Mesenteric fat pad (tissue), 1 donor: ENCODE data around the gene NPY4R2. TPM values are rescaled to one million over a fixed set of nuclear protein-coding genes. Genes with fewer than 3 reads are reported as not detected.
"Not testable (repeated sequence)": the region's sequence is repeated elsewhere in the genome, so short reads cannot be mapped to it uniquely, and the experiment has no call there.

ENCODE experiments used
- DNase-seq: peaks from one replicate; pipeline ENCODE4 v3.0.0-alpha.2; 2020; ENCODE audit warnings: low spot score
- total RNA-seq: library from RNA; stranded (reverse); fragmentation: NEBNext Ultra II Directional; extraction: Animal tissue kit (Norgen Biotek cat#: 25700); gene quantifications from one replicate; pipeline ENCODE4 v1.2.1, GENCODE V29; 2021
- donor health status: DM: yes; HTN: yes; CAD: no.

The NPY4R2 gene
- total RNA-seq, 1 donor from 2014 or later: 0.29 TPM

- DNase-seq: not testable (repeated sequence)
Measured at GRCh38 chr10:47928225-47928624, 9.8 kb downstream of the NPY4R2 start.

- not testable (repeated sequence) for DNase-seq
Measured at GRCh38 chr10:47932824-47933223, 14.4 kb downstream of the NPY4R2 start.

GRCh38 chr10:47933462-47933861 lies 15.0 kb downstream of the NPY4R2 start:
- DNase-seq: not testable (repeated sequence)

DNA sequence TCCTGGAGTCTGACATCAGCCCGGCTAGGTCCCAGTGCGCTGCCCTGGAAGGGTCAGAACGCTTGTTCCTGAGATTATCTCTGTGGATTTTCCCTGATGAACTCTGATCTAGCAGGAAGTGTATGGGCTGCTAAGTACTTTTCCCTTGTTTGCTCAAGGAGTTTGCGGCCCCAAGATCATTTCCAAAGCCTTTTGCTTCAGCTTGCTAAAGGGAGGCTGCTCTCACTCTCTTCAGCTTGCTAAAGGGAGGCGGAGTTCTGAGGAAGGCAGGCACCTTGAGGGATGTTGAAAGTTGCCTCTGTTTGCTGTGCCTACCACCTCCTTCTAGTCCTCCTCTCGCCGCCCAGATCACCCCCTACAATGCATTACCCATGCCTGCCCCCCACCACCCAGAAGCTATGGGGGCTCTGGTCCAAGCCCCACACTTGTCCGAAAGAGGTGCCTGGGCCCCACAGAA lies 18.3 kb downstream of the NPY4R2 start:
- not testable (repeated sequence) for DNase-seq

- DNase-seq: not testable (repeated sequence)
Measured at GRCh38 chr10:47937634-47938033, 19.2 kb downstream of the NPY4R2 start.

DNA sequence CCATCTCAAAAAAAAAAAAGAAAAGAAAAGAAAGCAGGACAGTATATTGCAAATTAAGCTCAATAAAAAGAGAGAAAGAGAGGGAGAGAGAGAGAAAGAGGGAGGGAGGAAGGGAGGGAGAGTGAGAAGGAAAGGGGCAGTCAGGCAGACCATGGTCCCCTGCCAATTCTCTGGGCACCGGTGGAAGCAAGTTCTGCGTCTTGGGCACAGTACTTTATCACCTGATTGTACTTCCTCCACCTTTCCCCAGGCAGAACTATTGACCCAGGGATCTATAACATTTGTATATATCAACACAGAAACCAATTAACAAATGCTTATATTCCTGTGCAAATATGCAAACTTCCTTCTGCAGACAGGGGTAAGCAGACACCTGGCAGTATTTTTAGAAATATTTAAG lies 22.4 kb downstream of the NPY4R2 start:
- not testable (repeated sequence) for DNase-seq

- DNase-seq: not testable (repeated sequence)
Measured at GRCh38 chr10:47941379-47941778, 22.9 kb downstream of the NPY4R2 start.

DNA sequence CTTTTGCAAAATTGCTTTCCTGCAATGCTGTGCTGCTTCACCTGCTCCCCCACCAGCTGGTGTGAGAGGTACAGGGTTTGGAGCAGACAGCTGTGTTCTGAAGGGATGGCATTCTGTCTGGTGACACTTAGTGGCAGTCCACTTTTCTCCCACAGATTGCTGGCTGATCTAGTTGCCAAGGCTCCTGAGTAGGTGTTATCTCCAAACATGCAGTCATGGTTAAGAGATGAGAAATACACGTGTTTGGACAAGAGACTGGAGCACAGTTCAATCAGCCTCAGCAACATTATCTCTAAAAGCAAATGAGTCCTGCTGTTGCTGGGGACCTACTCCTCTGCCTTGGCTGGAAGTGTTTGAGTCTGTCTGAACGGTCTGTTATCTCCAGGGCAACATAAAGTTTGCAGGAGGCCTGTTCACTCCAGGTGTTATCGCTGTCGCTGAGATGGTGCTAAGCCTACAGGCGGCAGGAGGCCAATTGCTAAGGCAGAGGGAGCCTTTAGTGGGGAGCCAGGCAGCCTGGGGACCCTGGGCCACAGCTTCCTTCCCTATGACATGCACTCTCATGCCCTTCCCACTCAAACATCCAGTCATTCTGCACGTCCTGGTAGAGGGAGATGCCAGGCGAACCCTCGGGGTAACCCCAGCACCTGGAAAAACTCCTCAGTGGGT lies 24.0 kb downstream of the NPY4R2 start:
- DNase-seq: not testable (repeated sequence)

DNA sequence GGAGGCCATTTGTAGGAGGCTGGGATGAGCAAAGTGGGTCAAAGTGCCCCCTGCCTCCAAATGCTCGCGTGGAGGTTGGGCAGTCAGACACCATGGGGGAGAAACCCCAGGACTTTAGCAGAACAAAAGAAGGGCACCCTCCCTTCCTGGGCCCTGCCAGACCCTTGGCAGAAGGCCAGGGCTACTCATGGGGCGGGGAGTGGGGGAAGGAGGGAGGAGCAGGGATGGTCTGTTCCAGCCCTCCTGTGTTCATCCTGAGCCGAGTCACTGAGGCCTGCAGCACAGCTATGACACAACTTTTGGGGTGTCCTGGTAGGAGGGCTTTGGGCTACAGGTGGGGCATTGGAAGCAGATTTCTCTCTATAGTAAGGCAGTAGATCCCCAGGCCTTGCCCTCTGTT lies 24.9 kb downstream of the NPY4R2 start:
- not testable (repeated sequence) for DNase-seq

DNA sequence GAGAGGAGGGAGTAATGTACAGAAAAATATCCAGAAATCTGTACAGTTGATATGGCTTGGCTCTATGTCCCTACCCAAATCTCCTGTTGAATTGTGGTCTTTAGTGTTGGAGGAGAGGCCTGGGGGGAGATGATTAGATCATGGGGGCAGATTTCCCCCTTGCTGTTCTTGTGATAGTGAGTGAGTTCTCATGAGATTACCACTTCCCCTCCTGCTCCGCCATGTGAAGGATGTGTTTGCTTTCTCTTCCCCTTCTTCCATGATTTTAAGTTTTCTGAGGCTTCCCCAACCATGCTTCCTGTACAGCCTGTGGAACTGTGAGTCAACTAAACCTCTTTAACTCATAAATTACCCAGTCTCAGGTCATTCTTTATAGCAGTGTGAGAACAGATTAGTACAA lies 29.0 kb downstream of the NPY4R2 start:
- DNase-seq: not testable (repeated sequence)

DNA sequence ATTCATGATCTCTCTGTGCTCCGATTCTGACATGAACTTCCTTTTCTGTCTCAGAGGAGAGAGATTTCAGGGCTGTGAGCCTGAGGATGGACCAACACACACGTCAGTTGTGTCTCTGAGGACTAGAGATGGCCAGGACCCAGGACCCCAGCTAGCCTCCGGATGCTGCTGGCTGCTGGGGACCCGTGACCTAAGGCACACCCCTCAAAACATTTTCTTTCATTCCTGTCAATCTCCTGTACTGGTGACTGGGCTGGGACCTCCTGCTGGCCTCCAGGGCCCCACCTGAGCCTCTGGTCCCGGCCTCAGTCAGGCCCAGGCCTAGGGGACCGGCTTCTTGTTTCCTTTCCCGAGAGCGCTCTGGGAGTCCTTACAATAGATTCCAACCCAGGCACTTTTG lies 38.7 kb downstream of the NPY4R2 start:
- not testable (repeated sequence) for DNase-seq

DNA sequence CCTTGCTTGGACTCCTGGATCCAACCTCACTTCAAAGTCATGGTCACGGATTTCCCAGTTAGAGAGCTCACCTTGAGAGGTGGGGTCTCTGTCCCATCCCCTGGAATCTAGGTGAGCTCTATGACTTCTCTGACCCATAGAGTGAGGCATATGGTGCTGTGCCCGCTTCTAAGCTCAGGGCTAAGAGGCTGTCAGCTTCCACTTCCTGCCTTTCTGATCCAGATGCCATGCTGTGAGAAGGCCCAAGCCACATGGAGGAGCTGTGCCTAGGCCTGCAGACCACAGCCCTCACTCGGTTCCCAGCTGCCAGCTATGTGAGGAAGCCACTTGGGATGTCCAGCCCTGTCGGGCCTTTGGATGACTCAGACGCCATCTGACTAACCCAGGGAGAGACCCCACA lies 41.2 kb downstream of the NPY4R2 start:
- not testable (repeated sequence) for DNase-seq

- not testable (repeated sequence) for DNase-seq
Measured at GRCh38 chr10:47960699-47961098, 42.2 kb downstream of the NPY4R2 start.

DNA sequence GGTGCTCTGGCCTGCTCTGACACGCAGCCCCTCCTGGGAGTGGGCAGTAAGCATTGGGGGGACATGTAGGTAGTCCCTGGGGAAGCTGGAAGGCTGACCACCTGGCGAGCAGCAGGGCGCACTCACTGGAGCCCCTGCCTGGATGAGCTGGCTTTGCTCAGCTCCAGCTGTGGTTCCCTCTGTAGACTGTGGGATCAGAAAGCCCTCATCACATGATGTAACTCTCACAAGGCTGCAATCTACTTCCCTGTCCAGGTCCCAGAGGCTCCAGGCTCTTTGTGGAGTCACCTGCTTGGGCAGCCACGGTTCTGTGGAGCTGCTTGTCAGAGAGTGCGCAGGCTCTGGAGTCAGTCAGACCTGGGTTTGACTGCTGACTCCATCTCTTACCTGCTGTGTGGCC lies 44.3 kb downstream of the NPY4R2 start:
- not testable (repeated sequence) for DNase-seq

DNA sequence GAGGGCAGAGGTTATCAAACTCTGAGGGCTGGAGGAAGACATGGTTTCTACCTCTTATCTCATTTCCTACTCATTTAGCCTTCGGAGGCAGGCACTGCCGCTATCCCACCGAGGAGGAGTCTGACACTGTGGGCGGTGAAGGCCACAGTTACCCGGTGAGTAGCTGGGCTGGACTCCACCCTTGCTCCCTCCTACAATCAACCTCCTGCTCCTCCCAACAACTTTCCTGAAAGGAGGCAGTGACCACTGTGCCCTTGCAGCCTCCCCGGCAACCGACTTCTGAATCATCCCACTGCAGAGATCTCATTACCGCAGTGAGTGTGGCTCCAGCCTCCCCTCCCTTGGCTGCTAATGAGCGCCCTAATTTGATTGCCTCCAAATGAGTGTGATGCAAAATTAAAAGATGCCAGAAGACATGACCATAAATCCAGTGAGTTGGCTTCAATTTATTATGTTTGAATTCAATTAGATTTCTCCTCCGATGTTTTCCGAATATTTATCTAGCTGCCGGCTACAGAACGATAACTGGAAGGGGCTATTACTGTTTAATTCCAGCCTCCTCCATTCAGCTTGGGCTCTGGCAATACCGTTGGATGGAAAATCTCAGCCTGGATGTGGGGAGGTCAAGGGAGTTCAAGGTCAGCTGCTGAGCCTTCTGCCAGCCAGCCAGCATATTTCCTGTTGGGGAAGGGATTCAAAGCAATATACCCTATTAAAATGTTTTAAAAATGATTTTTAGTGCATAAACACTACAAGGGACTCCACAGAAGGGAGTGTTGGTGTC lies 46.0 kb downstream of the NPY4R2 start:
- DNase-seq: not testable (repeated sequence)

DNA sequence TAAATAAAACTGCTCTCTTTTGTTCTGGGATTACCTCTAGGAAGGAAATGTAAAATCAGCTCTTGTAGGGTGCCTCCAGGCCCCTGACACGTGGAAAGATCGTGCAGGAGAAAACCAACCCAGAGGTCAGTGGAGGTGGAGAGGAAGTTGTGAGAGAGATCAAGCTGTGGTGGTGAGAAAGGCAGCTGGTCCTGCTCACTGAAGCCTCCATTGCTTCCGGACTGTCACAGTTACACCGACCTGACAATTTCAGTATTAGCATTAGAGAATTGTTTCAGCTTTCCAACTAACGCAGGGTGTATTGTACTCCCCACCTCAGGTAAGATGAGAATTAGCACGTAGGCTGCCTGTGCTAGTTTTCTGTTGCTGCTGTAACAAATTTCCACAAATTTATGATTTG lies 50.5 kb downstream of the NPY4R2 start:
- not testable (repeated sequence) for DNase-seq

DNA sequence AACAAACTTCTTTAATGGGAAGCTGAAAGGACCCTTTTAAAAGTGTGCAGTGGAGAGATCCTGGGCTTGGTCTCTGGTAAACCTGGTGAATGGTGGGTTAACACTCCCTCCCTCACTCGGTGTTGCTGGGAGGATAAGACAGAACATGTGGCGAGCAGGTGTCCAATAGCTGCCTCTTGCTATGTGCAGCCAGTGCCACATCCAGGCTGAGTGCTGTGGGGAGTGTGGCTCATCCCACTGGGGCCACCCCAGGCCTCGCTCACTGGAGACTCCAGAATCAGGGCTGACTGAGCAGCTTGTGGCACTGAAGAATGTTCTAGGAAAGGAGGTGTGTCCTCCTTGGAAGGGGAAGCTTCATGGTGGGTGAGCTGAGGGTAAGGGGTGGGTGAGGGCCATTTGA lies 51.6 kb downstream of the NPY4R2 start:
- DNase-seq: not testable (repeated sequence)

DNA sequence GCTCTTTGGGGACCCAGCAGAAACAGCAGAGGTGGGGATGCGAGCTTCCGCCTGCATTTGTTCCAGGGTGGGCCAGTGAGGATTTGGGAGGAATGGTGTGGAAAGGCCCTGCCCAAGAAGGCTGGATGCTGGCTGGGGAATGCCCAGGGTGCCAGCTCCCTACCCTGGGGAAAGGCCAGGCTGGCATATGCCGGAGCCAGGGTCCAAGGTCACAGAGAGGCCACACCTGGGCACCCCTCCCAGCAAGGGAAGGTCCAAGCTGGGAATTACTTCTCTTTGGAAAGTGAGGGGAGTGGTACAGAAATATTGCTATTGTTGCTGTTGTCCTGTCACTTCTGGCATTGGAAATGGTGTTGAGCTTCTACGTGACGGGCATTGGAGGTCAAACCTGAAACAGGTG lies 53.1 kb downstream of the NPY4R2 start:
- DNase-seq: not testable (repeated sequence)

DNA sequence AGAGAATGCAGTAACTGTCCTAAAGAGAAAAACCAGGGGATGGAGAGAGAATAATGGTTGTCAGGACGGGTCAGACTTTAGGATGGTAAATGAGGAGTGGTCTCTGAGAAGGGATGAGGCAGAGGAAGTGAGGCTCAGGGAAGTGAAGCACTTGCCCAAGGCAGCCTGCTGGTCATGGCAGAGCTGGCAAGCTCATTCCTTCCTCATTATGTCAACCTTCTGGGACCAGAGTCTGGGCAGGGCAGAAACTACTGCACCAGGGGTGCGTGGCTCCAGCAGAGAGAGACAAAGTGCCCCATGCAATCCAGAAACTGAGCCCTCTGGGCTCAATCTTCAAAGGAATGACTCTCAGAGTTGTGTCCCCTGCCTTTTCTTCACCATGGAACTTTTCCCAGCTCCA lies 53.6 kb downstream of the NPY4R2 start:
- not testable (repeated sequence) for DNase-seq
